Ovary (tissue), 9 donors: ENCODE data around the gene CENPC. TPM values are rescaled to one million over a fixed set of nuclear protein-coding genes. Genes with fewer than 3 reads are reported as not detected.

ENCODE experiments used
- DNase-seq, 5 donors: peaks; one replicate each; pipeline ENCODE4 v3.0.0-alpha.2; 2019 to 2020
- H3K27ac ChIP-seq, 2 donors: fragments of 200-600 bp; one replicate each; pipeline versions ENCODE4 v1.5.1 to v1.8.0; 2019 to 2022
- H3K27me3 ChIP-seq: fragments of 200-600 bp; one replicate; pipeline ENCODE4 v1.8.0; 2022
- H3K36me3 ChIP-seq: fragments of 200-600 bp; sonication (generic); one replicate; pipeline ENCODE4 v1.5.1; 2019
- H3K4me1 ChIP-seq: one replicate; pipeline ENCODE4 v1.8.1; 2013; ENCODE audit warnings: mild to moderate bottlenecking, moderate library complexity; ENCODE audit not compliant: insufficient read depth
- H3K4me3 ChIP-seq: fragments of 200-600 bp; sonication (generic); one replicate; pipeline ENCODE4 v1.5.1; 2017
- H3K9me3 ChIP-seq, 2 donors: fragments of 200-600 bp in 1 of 2; sonication (generic) in 1 of 2; one replicate each; pipeline versions ENCODE4 v1.5.1 to v1.8.1; 2013 to 2019; ENCODE audit warnings: mild to moderate bottlenecking in 1 of 2, moderate library complexity in 1 of 2
- EP300 ChIP-seq: sonication (generic); formaldehyde crosslinking; IDR thresholded peaks from one replicate; pipeline ENCODE4 v1.6.1; 2017; ENCODE audit warnings: antibody characterized with exemption
- POLR2A ChIP-seq: fragments of 450-650 bp; IDR thresholded peaks from one replicate; pipeline ENCODE4 v1.6.1; 2017; ENCODE audit warnings: antibody characterized with exemption, mild to moderate bottlenecking, moderate library complexity
- WGBS, 3 donors: extraction: QIAGEN DNeasy Blood & Tissue Kit in 1 of 3; methylation state at CpG; one replicate each; pipeline versions ENCODE4 v1.1.5 to v1.1.7; 2013 to 2017; 5-methylcytosine and 5-hydroxymethylcytosine counted together
- intact Hi-C, 4 donors: fragments of 100-400 bp; cut with DNase I; formaldehyde crosslinking; loops; one replicate each; pipeline versions ENCODE4 v1.11.0 to v1.15.1; 2022 to 2023
- polyA plus RNA-seq, 2 donors: library from polyadenylated mRNA; stranded (reverse); fragments of 200-250 nt in 1 of 2; fragments of 350-450 nt in 1 of 2; fragmentation: Illumina TruSeq in 1 of 2; extraction: RNeasy Lipid Tissue Mini Kit (QIAGEN cat#74804) in 1 of 2; gene quantifications; one replicate each; pipeline ENCODE4 v1.2.3, GENCODE V29; 2013 to 2014
- total RNA-seq, 7 donors: library from RNA; depleted of rRNA in 2 of 7; stranded (reverse); fragments of >200 nt in 2 of 7; fragmentation: NEBNext Ultra II Directional in 3 of 7; extraction: Animal tissue kit (Norgen Biotek cat#: 25700) in 3 of 7; gene quantifications; one replicate each; pipeline versions ENCODE4 v1.1.0 to v1.2.4, GENCODE V29; 2016 to 2023
- TF ChIP-seq, protein P1 (sequence below), 3 donors: fragments of 450-650 bp in 2 of 3; fragments of 200-600 bp in 1 of 3; IDR thresholded peaks; one replicate each; pipeline versions ENCODE4 v1.5.1 to v1.8.0; 2016 to 2022; ENCODE audit warnings: antibody characterized with exemption in 3 of 3, mild to moderate bottlenecking in 1 of 3
- donor health status: DM: no; HTN: no; CAD: no; lungs with moderate emphysema.
- donor health status: DM: no; HTN: no; CAD: no.
- donor health status: Bipolar disorder and iron deficiency.
- donor health status: DM: yes; HTN: yes; CAD: no.
- donor health status: DM: no; HTN: no; CAD: no.
- donor health status: DM: yes; HTN: yes; CAD: no.

The CENPC gene
- total and polyA plus RNA-seq, 9 donors = 9.8 to 46.7 (median 27.7) TPM

DNA sequence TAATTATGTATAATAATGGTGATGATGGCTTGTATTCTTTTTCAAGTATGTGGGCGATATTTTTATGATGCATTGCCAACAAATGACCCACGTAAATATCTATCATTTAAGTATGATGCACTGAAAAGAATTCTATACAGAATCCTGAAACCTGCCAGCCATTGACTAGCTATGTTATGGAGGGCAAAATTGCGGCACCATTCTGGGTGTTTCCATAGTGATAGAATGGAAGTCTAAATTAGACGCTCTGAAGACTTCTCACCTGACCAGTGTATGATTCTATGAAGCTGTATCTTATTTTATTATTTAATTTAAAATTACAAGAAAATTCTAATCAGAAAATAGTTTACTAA lies 677 bp upstream of the CENPC start:
- H3K4me1 ChIP-seq = peaks cover 3% of the 10 kb centered on the region
- 43 to 51% (median 44%) methylated on average over 4 of the region's 4 CpGs for whole genome bisulfite sequencing, 3 donors
- H3K27me3 ChIP-seq = no peaks in the 10 kb centered on the region
- H3K4me3 ChIP-seq = peak overlapping the region; percentile 91
- no peaks in the 10 kb centered on the region for H3K9me3 ChIP-seq
- no peaks in the 10 kb centered on the region for H3K36me3 ChIP-seq
- TF ChIP-seq EP300 (no peak), POLR2A (no peak)
- TF ChIP-seq, protein P1, sequence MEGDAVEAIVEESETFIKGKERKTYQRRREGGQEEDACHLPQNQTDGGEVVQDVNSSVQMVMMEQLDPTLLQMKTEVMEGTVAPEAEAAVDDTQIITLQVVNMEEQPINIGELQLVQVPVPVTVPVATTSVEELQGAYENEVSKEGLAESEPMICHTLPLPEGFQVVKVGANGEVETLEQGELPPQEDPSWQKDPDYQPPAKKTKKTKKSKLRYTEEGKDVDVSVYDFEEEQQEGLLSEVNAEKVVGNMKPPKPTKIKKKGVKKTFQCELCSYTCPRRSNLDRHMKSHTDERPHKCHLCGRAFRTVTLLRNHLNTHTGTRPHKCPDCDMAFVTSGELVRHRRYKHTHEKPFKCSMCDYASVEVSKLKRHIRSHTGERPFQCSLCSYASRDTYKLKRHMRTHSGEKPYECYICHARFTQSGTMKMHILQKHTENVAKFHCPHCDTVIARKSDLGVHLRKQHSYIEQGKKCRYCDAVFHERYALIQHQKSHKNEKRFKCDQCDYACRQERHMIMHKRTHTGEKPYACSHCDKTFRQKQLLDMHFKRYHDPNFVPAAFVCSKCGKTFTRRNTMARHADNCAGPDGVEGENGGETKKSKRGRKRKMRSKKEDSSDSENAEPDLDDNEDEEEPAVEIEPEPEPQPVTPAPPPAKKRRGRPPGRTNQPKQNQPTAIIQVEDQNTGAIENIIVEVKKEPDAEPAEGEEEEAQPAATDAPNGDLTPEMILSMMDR (IDR thresholded peaks at IDR 0.05) = no peak
- DNase-seq = no peak
- intact Hi-C loops = loop anchor here in 1 of 4 donors (10.0 kb wide), 1 partner anchor 159 kb away; the partner anchor contains the start of gene UBA6
- H3K27ac ChIP-seq = peak overlapping the region in 1 of 2 donors; percentile 83

DNA sequence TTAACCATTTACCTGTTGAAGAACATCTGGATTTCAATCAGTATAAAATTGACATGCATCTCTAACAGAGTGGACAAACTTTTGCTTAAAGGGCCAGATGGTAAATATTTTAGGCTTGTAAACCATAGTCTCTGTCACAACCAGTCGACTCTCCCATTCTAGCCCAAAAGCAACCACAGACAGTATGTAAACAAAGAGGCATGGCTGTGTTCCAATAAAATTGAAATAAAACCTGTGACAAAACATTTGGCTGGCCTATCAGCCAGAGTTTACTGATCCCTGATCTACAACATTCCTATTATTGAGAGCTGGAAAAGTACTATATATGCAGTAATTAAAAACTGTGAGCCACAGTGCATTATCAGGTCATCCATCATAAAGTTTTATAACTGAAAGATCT lies 3.2 kb downstream of the CENPC start:
- no peaks in the 10 kb centered on the region for H3K27me3 ChIP-seq
- peaks cover 3% of the 10 kb centered on the region for H3K4me1 ChIP-seq
- no peaks in the 10 kb centered on the region for H3K36me3 ChIP-seq
- H3K9me3 ChIP-seq = no peaks in the 10 kb centered on the region
- H3K27ac ChIP-seq = no peak overlapping the region
- WGBS, 3 donors = 35 to 77% (median 42%) methylated on average over 1 of the region's 1 CpG
- no peak overlapping the region for H3K4me3 ChIP-seq
- DNase-seq = no peak
- no peak for TF ChIP-seq EP300
- TF ChIP-seq, protein P1 (IDR thresholded peaks at IDR 0.05) = no peak
- TF ChIP-seq POLR2A = no peak
- intact Hi-C loops = loop anchor here in 1 of 4 donors (10.0 kb wide), 1 partner anchor 163 kb away; the partner anchor contains the start of gene UBA6

DNA sequence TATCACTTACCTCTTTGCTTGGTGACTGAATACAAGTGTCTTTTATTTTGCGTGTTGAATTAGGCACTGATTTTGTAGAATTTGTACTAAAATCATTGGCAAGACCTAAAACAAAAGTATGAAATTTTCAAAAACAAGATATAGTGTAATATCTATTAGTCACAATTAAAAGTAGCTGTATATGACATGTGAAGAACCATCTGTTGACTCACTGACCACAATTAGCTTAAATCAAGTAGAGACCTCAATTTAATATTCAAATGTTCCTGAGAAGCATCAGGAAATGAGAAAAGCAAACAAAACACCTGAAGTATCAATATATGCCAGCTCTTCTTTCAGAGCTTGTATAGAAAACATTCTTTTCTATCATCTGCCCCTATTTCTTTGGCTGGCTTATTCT lies 5.5 kb downstream of the CENPC start:
- H3K9me3 ChIP-seq = no peaks in the 10 kb centered on the region
- no peaks in the 10 kb centered on the region for H3K27me3 ChIP-seq
- no peaks in the 10 kb centered on the region for H3K36me3 ChIP-seq
- TF ChIP-seq, protein P1 (IDR thresholded peaks at IDR 0.05) = no peak
- TF ChIP-seq EP300 (no peak), POLR2A (no peak)
- DNase-seq = no peak
- no peak overlapping the region for H3K4me3 ChIP-seq
- intact Hi-C loops = loop anchor here in 1 of 4 donors (10.0 kb wide), 1 partner anchor 165 kb away; the partner anchor contains the start of gene UBA6
- WGBS, 3 donors = 94 to 98% (median 97%) methylated on average over 1 of the region's 1 CpG
- H3K4me1 ChIP-seq = peaks cover 1% of the 10 kb centered on the region
- H3K27ac ChIP-seq = no peak overlapping the region

DNA sequence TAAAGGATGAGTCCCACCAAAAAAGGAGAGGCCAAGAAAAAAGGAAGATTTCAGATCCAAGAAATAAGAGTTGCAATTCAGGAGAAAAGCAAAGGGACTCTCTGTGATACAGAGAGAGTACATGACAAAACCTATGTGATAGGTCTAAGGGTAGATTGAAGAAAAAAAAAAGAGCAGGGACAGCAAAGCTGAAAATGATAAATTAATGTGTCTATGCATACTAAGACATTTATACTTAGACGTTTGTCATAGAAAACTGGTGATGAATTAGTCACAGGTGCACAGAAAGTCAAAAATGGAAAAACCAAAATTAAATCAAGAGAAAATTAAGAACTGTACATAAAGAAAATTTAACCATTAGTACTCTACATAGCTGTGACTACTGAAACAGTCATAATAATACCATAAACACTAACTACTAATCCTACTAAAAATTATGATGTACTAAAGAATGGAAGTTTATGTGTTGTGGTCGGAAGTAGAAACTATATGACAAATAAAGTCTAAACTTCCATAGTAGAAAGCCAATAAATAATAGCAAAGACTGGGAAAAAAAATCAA lies 9.9 kb downstream of the CENPC start:
- Histone ChIP-seq H3K36me3 (no peaks in the 10 kb centered on the region), H3K27ac (no peak overlapping the region), H3K4me1 (peaks cover 1% of the 10 kb centered on the region), H3K9me3 (no peaks in the 10 kb centered on the region), H3K4me3 (no peak overlapping the region), H3K27me3 (no peaks in the 10 kb centered on the region)
- WGBS, 3 donors = 86 to 91% (median 88%) methylated on average over 2 of the region's 2 CpGs
- TF ChIP-seq POLR2A (no peak), EP300 (no peak)
- TF ChIP-seq, protein P1 (IDR thresholded peaks at IDR 0.05) = no peak
- no peak for DNase-seq
- intact Hi-C loops = no loop called here
